Heart left ventricle (tissue), 13 donors: ENCODE measurements around the gene CCDC71L.

Experiments
- POLR2A ChIP-seq, 2 donors: fragments of 450-650 bp; IDR thresholded peaks; one replicate each; pipeline ENCODE4 v1.6.1; 2017; ENCODE audit warnings: antibody characterized with exemption in 2 of 2, mild to moderate bottlenecking in 2 of 2, moderate library complexity in 2 of 2
- TF ChIP-seq, protein P1 (sequence below), 12 donors: fragments of 200-600 bp; sonication (generic) in 4 of 12; IDR thresholded peaks; one replicate each; pipeline versions ENCODE4 v1.5.0 to v1.8.0; 2018 to 2022; ENCODE audit warnings: antibody characterized with exemption in 12 of 12, mild to moderate bottlenecking in 5 of 12
- donor health status: ischemic (EF 13 %, LVEDD 7.1; RV severe dilation, severe dysfunction).
- donor health status: DM: no; HTN: yes; CAD: no.
- donor health status: DM: no; HTN: no; CAD: no.
- donor health status: ischemic (EF 25% LVEDD 6.9; RV normal size, moderate dysfunction).
- donor health status: ischemic (EF 25% LVEDD 5.7; RV mildly dilated, moderate dysfunction).
- donor health status: ischemic (EF 35%, LVEDD 5.7; RV mildly dilated, moderate dysfunction).
- donor health status: nonischemic (EF 11% LVEDD 7.7; RV severe dilation, severe dysfunction).
- donor health status: DM: yes; HTN: yes; CAD: no.
- donor health status: PGD.
- donor health status: ischemic (EF 29% LVEDD 5.4; RV normal size, mild dysfunction).
- donor health status: nonischemic (EF 23%, LVEDD 6.1; RV moderate dilation, normal function).

DNA sequence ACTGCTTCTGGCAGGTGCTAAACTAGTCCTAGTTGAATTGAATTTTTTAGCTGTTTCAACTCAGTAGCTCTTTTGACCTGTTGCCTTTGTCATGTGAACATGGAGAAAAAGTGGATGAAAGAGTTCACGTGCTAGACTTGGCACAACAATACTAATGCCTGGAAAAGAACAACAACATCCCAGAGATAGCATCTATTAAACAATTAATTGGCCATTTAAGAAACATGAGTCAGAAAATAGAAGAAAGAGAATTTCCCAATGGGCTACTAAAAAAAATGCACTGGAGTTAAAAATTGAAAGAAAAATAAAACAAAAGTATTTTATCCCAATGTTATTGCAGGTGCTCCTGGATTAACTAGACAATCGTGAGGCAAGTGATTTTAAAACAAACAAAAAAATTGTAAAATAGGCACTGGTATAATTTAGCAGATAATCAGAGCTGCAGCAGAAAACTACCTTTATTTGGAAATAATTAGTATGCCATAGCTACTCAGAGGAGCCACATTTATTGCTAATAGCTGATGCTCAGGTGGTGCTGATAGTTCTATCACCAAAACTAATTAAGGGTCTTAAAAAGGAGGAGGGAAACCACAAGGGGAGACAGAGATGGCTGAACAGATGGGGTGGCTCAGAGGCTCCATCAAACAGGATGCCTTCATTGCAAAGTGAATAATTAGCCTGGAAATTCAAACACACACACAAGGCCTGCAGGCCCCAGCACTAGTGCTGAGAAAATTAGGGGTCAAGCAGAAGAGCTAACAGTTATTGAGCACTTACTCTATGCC lies 17.6 kb downstream of the CCDC71L start:
- TF ChIP-seq POLR2A (IDR thresholded peaks at IDR 0.05), result no peak
- TF ChIP-seq, protein P1, sequence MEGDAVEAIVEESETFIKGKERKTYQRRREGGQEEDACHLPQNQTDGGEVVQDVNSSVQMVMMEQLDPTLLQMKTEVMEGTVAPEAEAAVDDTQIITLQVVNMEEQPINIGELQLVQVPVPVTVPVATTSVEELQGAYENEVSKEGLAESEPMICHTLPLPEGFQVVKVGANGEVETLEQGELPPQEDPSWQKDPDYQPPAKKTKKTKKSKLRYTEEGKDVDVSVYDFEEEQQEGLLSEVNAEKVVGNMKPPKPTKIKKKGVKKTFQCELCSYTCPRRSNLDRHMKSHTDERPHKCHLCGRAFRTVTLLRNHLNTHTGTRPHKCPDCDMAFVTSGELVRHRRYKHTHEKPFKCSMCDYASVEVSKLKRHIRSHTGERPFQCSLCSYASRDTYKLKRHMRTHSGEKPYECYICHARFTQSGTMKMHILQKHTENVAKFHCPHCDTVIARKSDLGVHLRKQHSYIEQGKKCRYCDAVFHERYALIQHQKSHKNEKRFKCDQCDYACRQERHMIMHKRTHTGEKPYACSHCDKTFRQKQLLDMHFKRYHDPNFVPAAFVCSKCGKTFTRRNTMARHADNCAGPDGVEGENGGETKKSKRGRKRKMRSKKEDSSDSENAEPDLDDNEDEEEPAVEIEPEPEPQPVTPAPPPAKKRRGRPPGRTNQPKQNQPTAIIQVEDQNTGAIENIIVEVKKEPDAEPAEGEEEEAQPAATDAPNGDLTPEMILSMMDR (IDR thresholded peaks at IDR 0.05), result no peak
